Measurements from ENCODE around the gene HOXB13. TPM values are rescaled to one million over a fixed set of nuclear protein-coding genes. Genes with fewer than 3 reads are reported as not detected.

HOXB13 gene
- total RNA-seq, 4 donors from 2014 or later: 0.27 TPM; not detected in 3

DNA sequence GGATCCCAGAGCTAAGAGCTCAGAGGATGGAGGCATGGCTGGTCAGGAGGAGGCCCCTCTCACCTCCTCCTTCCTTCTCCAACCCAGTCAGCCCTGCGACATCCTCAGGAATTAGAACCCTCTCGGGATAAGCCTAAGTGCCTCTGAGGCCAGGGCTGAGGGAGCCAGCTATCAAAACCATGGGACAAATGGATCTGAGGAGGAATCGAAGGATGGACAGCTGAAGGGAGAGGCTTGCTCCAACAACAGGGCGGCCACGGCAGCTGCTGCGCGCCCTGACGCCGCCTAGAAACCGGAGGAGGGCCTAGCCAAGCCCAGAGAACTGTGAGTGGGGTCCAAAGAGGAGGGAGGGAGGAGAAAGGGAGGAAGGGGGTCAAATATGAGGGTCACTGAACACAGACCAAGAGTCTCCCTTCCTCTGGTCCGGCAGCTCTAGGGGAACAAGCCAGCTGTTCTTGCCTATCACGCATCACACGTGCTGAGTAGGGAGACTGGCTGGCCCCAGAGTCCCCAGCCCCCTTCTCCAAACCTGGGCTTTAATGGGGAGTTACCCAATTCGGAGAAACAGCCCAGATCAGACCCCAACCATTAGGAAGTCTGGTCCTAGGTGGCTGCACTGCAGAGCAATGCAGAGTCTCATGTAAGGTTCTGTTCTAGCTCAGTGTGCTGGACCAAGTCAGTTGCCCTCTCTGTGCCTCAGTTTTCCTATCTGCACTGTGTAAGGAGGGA is 5.9 kb upstream of the HOXB13 start:
- TF ChIP-seq POLR2A (IDR thresholded peaks at IDR 0.05) (no peak), CTCF (IDR thresholded peaks at IDR 0.05) (no peak)
- H3K4me1 ChIP-seq: peaks cover 3 to 4% of the 10 kb centered on the region in 2 donors
- 4 to 5% methylated on average over 11 to 14 of the region's 14 CpGs for WGBS, 2 donors
- intact Hi-C loops (cut with DNase I): loop anchor here (10.0 kb wide), 1 partner anchor 260 kb away; the partner anchor contains the start of gene IGF2BP1
- no peaks in the 10 kb centered on the region for H3K9me3 ChIP-seq
- DNase-seq: no peak
- peaks cover 65% of the 10 kb centered on the region for H3K27me3 ChIP-seq
- H3K27ac ChIP-seq: no peak overlapping the region
- no peaks in the 10 kb centered on the region for H3K36me3 ChIP-seq
- no peak overlapping the region for H3K4me3 ChIP-seq (replicated peaks in 1 of 3)

- Histone ChIP-seq H3K27me3 (peaks cover 65% of the 10 kb centered on the region), H3K9me3 (no peaks in the 10 kb centered on the region), H3K4me3 (replicated peaks in 1 of 3) (no peak overlapping the region), H3K4me1 (peaks cover 3 to 10% of the 10 kb centered on the region in 2 donors), H3K27ac (no peak overlapping the region), H3K36me3 (no peaks in the 10 kb centered on the region)
- no peak for DNase-seq
- intact Hi-C loops (cut with DNase I): loop anchor here (10.0 kb wide), 1 partner anchor 261 kb away; the partner anchor contains the start of gene IGF2BP1
- TF ChIP-seq POLR2A (IDR thresholded peaks at IDR 0.05): no peak
- TF ChIP-seq CTCF (IDR thresholded peaks at IDR 0.05): no peak
- 11 to 14% methylated on average over 19 to 22 of the region's 22 CpGs for WGBS, 2 donors
Measured at GRCh38 chr17:48733632-48734328, 5.2 kb upstream of the HOXB13 start.

DNA sequence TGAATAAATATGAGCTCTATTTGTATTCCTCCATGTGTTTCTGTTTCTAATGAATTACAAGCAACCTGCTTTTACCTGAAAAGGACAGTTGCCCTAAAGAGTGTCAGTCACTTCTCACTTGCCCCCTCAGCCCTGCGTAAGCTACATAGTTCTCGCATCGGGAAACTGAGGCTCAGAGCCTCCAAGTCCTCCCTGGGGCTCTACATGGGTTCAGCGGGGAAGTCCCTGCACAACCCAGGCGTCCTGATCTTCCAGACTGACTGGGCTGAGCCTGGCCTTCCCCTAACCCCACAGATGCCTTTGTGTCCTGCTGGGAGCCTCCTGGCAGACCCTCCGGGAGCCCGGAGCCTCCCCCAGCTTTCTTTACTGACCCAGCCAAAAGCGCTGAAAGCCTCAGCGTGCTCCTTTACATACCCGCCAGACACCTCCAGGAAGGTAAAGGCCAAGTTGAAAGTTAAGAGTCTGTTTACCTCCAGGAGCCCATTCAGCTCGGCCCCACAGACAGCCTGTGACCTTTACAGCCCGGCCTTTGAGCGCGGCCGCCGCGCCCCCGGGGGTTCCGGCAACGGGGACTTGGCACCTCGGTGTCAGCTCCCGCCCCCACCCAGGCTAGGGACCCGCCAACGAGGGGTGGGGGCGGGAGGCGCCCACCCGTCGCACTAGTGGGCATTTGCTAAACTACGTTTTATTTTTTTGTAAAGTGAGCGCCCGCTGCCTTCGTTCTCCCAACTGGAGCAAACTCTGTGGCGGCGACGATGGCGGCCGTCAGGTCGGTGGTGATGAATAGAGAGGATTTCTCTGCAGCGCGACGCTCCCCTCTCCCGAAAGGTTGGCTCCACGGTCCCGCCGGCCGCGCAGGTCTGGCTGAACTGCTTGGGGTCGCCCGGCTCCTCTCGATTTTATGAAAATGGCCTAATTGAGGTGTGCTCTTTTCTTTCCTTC is 4.4 kb upstream of the HOXB13 start:
- no peak for DNase-seq
- peaks cover 3 to 18% of the 10 kb centered on the region in 2 donors for H3K4me1 ChIP-seq

GRCh38 chr17:48731355-48731754 is 2.8 kb upstream of the HOXB13 start:
- H3K9me3 ChIP-seq: no peaks in the 10 kb centered on the region
- peaks cover 67% of the 10 kb centered on the region for H3K27me3 ChIP-seq
- intact Hi-C loops (cut with DNase I): loop anchor here (10.0 kb wide), 1 partner anchor 263 kb away; the partner anchor contains the start of gene IGF2BP1
- no peak for TF ChIP-seq CTCF (IDR thresholded peaks at IDR 0.05)
- TF ChIP-seq POLR2A (IDR thresholded peaks at IDR 0.05): no peak
- DNase-seq: no peak
- H3K36me3 ChIP-seq: no peaks in the 10 kb centered on the region
- H3K27ac ChIP-seq: no peak overlapping the region
- H3K4me3 ChIP-seq (replicated peaks in 1 of 3): no peak overlapping the region
- peaks cover 3 to 18% of the 10 kb centered on the region in 2 donors for H3K4me1 ChIP-seq

More for the DNA sequence above, 4.4 kb upstream of the HOXB13 start:
- no peak overlapping the region for H3K4me3 ChIP-seq (replicated peaks in 1 of 3)
- TF ChIP-seq CTCF (IDR thresholded peaks at IDR 0.05) (no peak), POLR2A (IDR thresholded peaks at IDR 0.05) (no peak)
- 5 to 6% methylated on average over 36 to 41 of the region's 50 CpGs for WGBS, 2 donors
- H3K36me3 ChIP-seq: no peaks in the 10 kb centered on the region
- peaks cover 62% of the 10 kb centered on the region for H3K27me3 ChIP-seq
- H3K9me3 ChIP-seq: no peaks in the 10 kb centered on the region
- H3K27ac ChIP-seq: no peak overlapping the region
- intact Hi-C loops (cut with DNase I): loop anchor here (10.0 kb wide), 1 partner anchor 262 kb away; the partner anchor contains the start of gene IGF2BP1

All from thyroid gland (tissue), 4 donors.